ENCODE data around the gene TMEM120B.
"Not testable (repeated sequence)": the region's sequence is repeated elsewhere in the genome, so short reads cannot be mapped to it uniquely, and the experiment has no call there.

TMEM120B gene

DNA sequence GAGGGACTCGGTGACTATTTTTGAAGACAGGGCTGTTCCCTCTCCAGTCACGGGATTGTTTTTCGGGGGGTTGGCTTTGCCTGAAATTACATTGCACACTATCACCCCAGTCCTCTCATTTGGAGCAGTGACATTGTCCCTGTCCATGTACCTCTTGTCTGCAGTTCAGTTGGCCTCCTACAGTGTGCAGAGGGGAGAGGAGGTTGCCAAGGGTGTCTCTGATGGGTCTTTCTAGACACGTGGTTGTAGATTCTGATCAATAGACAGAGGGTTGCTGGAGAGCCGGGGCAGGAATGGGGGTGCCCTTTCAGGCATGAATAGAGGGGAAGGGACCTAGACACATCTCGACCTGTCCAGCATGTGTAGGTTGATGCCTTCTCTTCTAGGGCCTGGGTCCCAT, 1.2 kb downstream of the TMEM120B start:
- TF ChIP-seq Cebpa-rat (IDR thresholded peaks at IDR 0.05): no peak
- Histone ChIP-seq H3K9me3 (replicated peaks in 1 of 11) (no peaks in the 10 kb centered on the region), H3K4me1 (peaks cover 26 to 65% (median 45%) of the 10 kb centered on the region in 10 experiments), H3K4me2 (peak overlapping the region; percentile 88 to 99 (median 94)), H3K27me3 (no peaks in the 10 kb centered on the region), H3K9ac (peak overlapping the region; percentile 76 to 89 (median 81); a peak in 21 of 22 replicates), H3K36me3 (peaks cover 0 to 32% (median 9%) of the 10 kb centered on the region in 11 experiments; a peak in 8 of 22 replicates), H3K27ac (peak overlapping the region in 6 of 11 experiments; percentile 59 to 74 (median 69); a peak in 7 of 22 replicates), H3K4me3 (peak overlapping the region; percentile 87 to 100 (median 98)), H4K20me1 (peaks cover 0 to 57% (median 20%) of the 10 kb centered on the region in 11 experiments; a peak in 13 of 22 replicates)

DNA sequence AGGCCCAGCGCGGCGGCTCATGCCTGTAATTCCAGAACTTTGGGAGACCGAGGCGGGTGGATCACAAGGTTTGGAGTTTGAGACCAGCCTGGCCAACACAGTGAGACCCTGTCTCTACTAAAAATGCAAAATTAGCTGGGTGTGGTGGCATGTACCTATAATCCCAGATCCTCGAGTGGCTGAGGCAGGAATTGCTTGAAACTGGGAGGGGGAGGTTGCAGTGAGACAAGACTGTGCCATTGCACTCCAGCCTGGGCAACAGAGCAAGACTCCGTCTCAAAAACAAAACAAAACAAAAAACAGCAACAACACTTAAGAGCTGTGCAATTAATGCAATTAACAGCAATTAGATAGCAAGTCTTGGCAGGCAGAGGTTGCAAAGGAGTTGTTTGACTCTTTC, 2.5 kb downstream of the TMEM120B start:
- Histone ChIP-seq H3K36me3 (peaks cover 0 to 32% (median 9%) of the 10 kb centered on the region in 11 experiments; a peak in 9 of 22 replicates), H3K4me2 (peak overlapping the region in 2 of 11 experiments; percentile 88 to 92; a peak in 1 of 22 replicates), H3K4me1 (peaks cover 26 to 59% (median 42%) of the 10 kb centered on the region in 10 experiments), H4K20me1 (peaks cover 0 to 69% (median 30%) of the 10 kb centered on the region in 11 experiments; a peak in 13 of 22 replicates)
- H3K27me3 ChIP-seq; H3K9ac ChIP-seq; H3K4me3 ChIP-seq; H3K27ac ChIP-seq; H3K9me3 ChIP-seq (replicated peaks in 1 of 11): not testable (repeated sequence)

GRCh38 chr12:121715862-121716435, 3.4 kb downstream of the TMEM120B start:
- Histone ChIP-seq H3K36me3 (peaks cover 0 to 39% (median 15%) of the 10 kb centered on the region in 11 experiments; a peak in 12 of 22 replicates), H3K9ac (no peak overlapping the region), H3K9me3 (replicated peaks in 1 of 11) (no peaks in the 10 kb centered on the region), H3K4me1 (peaks cover 22 to 53% (median 38%) of the 10 kb centered on the region in 10 experiments), H3K27me3 (no peaks in the 10 kb centered on the region), H3K27ac (no peak overlapping the region), H3K4me2 (no peak overlapping the region), H4K20me1 (peaks cover 0 to 78% (median 32%) of the 10 kb centered on the region in 11 experiments; a peak in 13 of 22 replicates), H3K4me3 (no peak overlapping the region)
- TF ChIP-seq Cebpa-rat (IDR thresholded peaks at IDR 0.05): no peak

- H3K9me3 ChIP-seq (replicated peaks in 1 of 11): no peaks in the 10 kb centered on the region
- peak overlapping the region in 2 of 11 experiments; percentile 19 to 23; a peak in 3 of 22 replicates for H3K4me2 ChIP-seq
- no peak overlapping the region; a peak in 1 of 22 replicates for H3K9ac ChIP-seq
- TF ChIP-seq Cebpa-rat (IDR thresholded peaks at IDR 0.05): no peak
- H3K4me3 ChIP-seq: no peak overlapping the region
- H4K20me1 ChIP-seq: peaks cover 0 to 90% (median 32%) of the 10 kb centered on the region in 11 experiments; a peak in 13 of 22 replicates
- peaks cover 0 to 44% (median 15%) of the 10 kb centered on the region in 11 experiments; a peak in 12 of 22 replicates for H3K36me3 ChIP-seq
- no peak overlapping the region for H3K27ac ChIP-seq
- H3K4me1 ChIP-seq: peaks cover 11 to 41% (median 25%) of the 10 kb centered on the region in 10 experiments
- no peaks in the 10 kb centered on the region for H3K27me3 ChIP-seq
Observed at GRCh38 chr12:121717041-121717699, 4.6 kb downstream of the TMEM120B start.

- Histone ChIP-seq H3K9me3 (replicated peaks in 1 of 11) (no peaks in the 10 kb centered on the region), H3K4me1 (peaks cover 5 to 35% (median 19%) of the 10 kb centered on the region in 10 experiments), H3K27ac (no peak overlapping the region), H3K4me2 (no peak overlapping the region), H3K4me3 (no peak overlapping the region), H3K9ac (no peak overlapping the region), H3K36me3 (peaks cover 0 to 52% (median 17%) of the 10 kb centered on the region in 11 experiments; a peak in 14 of 22 replicates), H3K27me3 (no peaks in the 10 kb centered on the region), H4K20me1 (peaks cover 0 to 99% (median 25%) of the 10 kb centered on the region in 11 experiments; a peak in 13 of 22 replicates)
- no peak for TF ChIP-seq Cebpa-rat (IDR thresholded peaks at IDR 0.05)
Observed at GRCh38 chr12:121718653-121719239, 6.2 kb downstream of the TMEM120B start.

DNA sequence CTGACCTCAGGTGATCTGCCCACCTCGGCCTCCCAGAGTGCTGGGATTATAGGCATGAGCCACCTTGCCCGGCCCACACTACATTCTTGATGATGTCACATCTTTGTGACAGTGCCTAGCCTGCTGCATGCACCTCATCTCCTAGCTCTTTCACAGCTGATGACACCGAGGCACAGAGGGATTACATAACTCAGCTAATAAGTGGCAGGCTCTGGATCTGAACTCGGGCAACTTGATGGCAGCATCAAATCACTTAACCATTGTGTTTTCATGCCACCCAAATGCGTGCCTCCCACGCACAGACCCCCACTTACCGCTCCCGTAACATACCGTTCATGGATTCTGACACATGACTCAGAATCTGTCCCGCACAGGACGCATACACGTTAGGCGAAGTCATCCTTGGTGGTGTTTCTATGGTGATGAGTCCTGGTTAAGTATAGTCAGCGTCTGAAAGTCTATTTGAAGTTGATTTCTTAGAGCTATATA, 7.4 kb downstream of the TMEM120B start:
- TF ChIP-seq Cebpa-rat (IDR thresholded peaks at IDR 0.05): no peak
- peaks cover 0 to 23% (median 8%) of the 10 kb centered on the region in 10 experiments; a peak in 10 of 20 replicates for H3K4me1 ChIP-seq
- H3K9ac ChIP-seq: no peak overlapping the region
- no peaks in the 10 kb centered on the region for H3K9me3 ChIP-seq (replicated peaks in 1 of 11)
- peaks cover 1 to 60% (median 23%) of the 10 kb centered on the region in 11 experiments; a peak in 16 of 22 replicates for H3K36me3 ChIP-seq
- H3K4me3 ChIP-seq: no peak overlapping the region
- H3K4me2 ChIP-seq: no peak overlapping the region
- peaks cover 0 to 90% (median 17%) of the 10 kb centered on the region in 11 experiments; a peak in 13 of 22 replicates for H4K20me1 ChIP-seq
- H3K27ac ChIP-seq: no peak overlapping the region
- H3K27me3 ChIP-seq: no peaks in the 10 kb centered on the region

DNA sequence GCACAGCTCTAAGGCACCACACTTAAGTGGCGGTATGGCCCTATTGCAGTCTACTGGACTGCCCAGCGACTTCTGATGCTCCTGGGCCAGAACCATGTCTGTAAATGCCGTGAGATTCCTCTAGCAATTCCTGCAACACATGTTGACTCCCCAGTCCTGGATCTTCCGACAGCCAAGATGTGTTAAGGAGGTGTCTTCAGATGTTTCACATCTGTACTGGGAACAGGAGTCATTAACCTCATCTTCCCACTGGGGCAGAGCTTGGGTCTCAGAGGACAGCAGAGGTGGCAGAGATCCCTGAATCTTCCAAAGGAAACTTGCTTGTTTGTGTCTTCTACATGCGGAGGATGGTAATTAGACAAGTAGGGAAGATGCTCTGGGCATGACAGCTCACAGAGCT, 8.2 kb downstream of the TMEM120B start:
- Histone ChIP-seq H3K27ac (no peak overlapping the region), H3K36me3 (peaks cover 7 to 60% (median 24%) of the 10 kb centered on the region in 11 experiments; a peak in 17 of 22 replicates), H3K4me3 (no peak overlapping the region), H3K9ac (peak overlapping the region in 1 of 11 experiments; percentile 2; a peak in 1 of 22 replicates), H3K4me1 (peaks cover 0 to 16% (median 8%) of the 10 kb centered on the region in 10 experiments; a peak in 9 of 20 replicates), H3K9me3 (replicated peaks in 1 of 11) (no peaks in the 10 kb centered on the region), H3K4me2 (no peak overlapping the region), H4K20me1 (peaks cover 0 to 90% (median 16%) of the 10 kb centered on the region in 11 experiments; a peak in 13 of 22 replicates), H3K27me3 (no peaks in the 10 kb centered on the region)
- no peak for TF ChIP-seq Cebpa-rat (IDR thresholded peaks at IDR 0.05)

DNA sequence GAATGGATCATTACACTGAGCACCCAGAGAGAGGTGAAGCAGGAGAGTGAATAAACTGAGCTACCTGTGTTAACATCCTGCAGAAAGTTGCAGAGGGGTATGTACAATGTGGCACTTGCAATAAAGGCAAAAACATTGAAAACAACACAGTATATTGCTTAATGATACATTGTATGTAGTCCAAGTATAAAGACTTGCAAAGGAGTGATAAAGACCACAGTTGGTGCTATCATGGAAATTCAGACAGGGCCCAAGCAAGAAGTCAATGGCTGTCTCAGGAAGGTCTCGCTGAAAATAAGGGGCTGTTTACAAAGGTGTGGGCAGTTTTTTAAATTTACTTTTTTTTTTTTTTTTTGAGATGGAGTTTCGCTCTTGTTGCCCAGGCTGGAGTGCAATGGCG, 10.0 kb downstream of the TMEM120B start:
- no peak for TF ChIP-seq Cebpa-rat (IDR thresholded peaks at IDR 0.05)
- Histone ChIP-seq H3K27me3 (no peaks in the 10 kb centered on the region), H3K27ac (no peak overlapping the region), H3K4me3 (no peak overlapping the region), H3K4me2 (no peak overlapping the region), H4K20me1 (peaks cover 0 to 85% (median 12%) of the 10 kb centered on the region in 11 experiments; a peak in 11 of 22 replicates), H3K4me1 (peaks cover 0 to 10% (median 2%) of the 10 kb centered on the region in 10 experiments; a peak in 3 of 20 replicates), H3K9ac (no peak overlapping the region), H3K36me3 (peaks cover 7 to 49% (median 20%) of the 10 kb centered on the region in 11 experiments; a peak in 16 of 22 replicates), H3K9me3 (replicated peaks in 1 of 11) (no peaks in the 10 kb centered on the region)

Data from BLaER1 treated with 17β-estradiol and CSF1 and Interleukin-3, amounts not matched to agents 10 nM and 100 nM (cell line).